ENCODE measurements around the gene TWF1.

The TWF1 gene

DNA sequence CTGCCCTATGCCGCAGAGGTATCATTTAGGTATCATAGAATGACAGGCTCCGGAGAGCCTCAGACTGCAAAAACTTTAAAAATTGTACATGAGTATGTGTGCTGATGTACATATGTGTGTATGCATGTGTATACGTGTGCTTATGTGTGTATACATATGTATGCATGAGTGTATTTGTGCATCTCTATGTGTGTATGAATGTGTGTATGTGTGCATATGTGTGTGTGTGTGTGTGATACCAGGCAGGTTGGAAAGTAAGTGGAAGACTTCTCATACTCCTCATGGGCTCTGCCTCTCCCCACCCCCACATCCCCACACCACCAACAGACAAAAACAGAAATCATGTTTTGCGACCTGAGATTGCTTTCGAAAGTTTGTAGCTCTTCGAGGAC, 29.1 kb upstream of the TWF1 start:
- Histone ChIP-seq H3K36me3 (ENCODE audit: control insufficient read depth, insufficient read depth, low read length) (no peaks in the 10 kb centered on the region), H3K9me3 (ENCODE audit: control insufficient read depth, insufficient read depth, low read depth, low read length) (no peaks in the 10 kb centered on the region), H3K27me3 (ENCODE audit: control insufficient read depth, insufficient read depth, low read length) (peaks cover 36% of the 10 kb centered on the region), H3K9ac (ENCODE audit: low read length) (peak overlapping the region; percentile 79), H3K4me3 (ENCODE audit: low read depth, low read length) (peak overlapping the region; percentile 85), H3K4me1 (ENCODE audit: control insufficient read depth, insufficient read depth, low read length) (0 out of 2 replicates have a peak, but pooled peaks cover 4% of the 10 kb centered on the region), H3K27ac (ENCODE audit: low read depth, low read length) (no peak overlapping the region)

GRCh38 chr12:43832463-43833168, 26.5 kb upstream of the TWF1 start:
- Histone ChIP-seq H3K36me3 (ENCODE audit: control insufficient read depth, insufficient read depth, low read length) (no peaks in the 10 kb centered on the region), H3K4me1 (ENCODE audit: control insufficient read depth, insufficient read depth, low read length) (0 out of 2 replicates have a peak, but pooled peaks cover 4% of the 10 kb centered on the region), H3K27me3 (ENCODE audit: control insufficient read depth, insufficient read depth, low read length) (peaks cover 36% of the 10 kb centered on the region), H3K27ac (ENCODE audit: low read depth, low read length) (no peak overlapping the region), H3K9me3 (ENCODE audit: control insufficient read depth, insufficient read depth, low read depth, low read length) (no peaks in the 10 kb centered on the region), H3K9ac (ENCODE audit: low read length) (no peak overlapping the region), H3K4me3 (ENCODE audit: low read depth, low read length) (no peak overlapping the region)

DNA sequence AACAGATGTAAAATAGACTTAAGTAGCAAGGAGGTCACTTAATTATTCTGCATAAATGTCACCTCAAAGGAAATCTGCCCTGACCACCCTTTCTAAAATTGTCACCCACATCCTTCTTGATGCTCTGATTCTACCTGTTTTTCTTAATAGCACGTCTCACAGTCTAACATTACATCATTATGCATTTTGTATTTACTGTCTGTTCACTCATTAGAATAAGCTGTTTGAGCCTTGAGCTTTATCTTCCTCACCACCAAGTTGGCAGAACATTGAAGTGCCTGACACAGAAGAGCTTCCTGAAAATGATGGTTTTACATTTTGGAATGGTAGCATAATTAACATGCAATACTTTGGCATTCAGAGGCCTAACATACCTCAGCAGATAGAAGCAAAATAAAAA, 21.0 kb upstream of the TWF1 start:
- H3K4me1 ChIP-seq (ENCODE audit: control insufficient read depth, insufficient read depth, low read length): peaks cover 7% of the 10 kb centered on the region; the same call in 1 of the 2 replicates
- H3K36me3 ChIP-seq (ENCODE audit: control insufficient read depth, insufficient read depth, low read length): no peaks in the 10 kb centered on the region
- no peak overlapping the region for H3K9ac ChIP-seq (ENCODE audit: low read length)
- H3K4me3 ChIP-seq (ENCODE audit: low read depth, low read length): no peak overlapping the region
- H3K27ac ChIP-seq (ENCODE audit: low read depth, low read length): no peak overlapping the region
- H3K9me3 ChIP-seq (ENCODE audit: control insufficient read depth, insufficient read depth, low read depth, low read length): no peaks in the 10 kb centered on the region
- no peaks in the 10 kb centered on the region for H3K27me3 ChIP-seq (ENCODE audit: control insufficient read depth, insufficient read depth, low read length)

DNA sequence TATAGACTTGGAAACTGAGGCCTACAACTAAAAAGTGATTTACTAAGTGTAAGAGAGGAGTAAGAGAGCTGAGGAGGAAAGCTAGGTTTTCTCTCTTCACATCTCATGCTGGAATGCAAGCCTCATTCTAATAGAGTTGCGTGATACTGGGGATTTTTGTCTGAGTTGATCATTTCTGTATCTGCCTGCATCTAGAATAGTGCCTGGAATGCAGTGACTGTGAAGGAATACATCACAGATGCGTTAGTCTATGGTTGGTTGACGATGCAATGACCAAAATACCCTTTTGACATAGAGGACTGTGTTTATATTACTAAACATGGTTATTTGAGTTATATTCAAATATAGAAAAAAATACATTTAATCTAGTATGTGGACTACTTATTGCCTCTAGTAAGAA, 20.6 kb upstream of the TWF1 start:
- Histone ChIP-seq H3K9me3 (ENCODE audit: control insufficient read depth, insufficient read depth, low read depth, low read length) (no peaks in the 10 kb centered on the region), H3K9ac (ENCODE audit: low read length) (no peak overlapping the region), H3K36me3 (ENCODE audit: control insufficient read depth, insufficient read depth, low read length) (no peaks in the 10 kb centered on the region), H3K4me1 (ENCODE audit: control insufficient read depth, insufficient read depth, low read length) (peaks cover 7% of the 10 kb centered on the region; the same call in 1 of the 2 replicates), H3K27me3 (ENCODE audit: control insufficient read depth, insufficient read depth, low read length) (no peaks in the 10 kb centered on the region), H3K4me3 (ENCODE audit: low read depth, low read length) (no peak overlapping the region), H3K27ac (ENCODE audit: low read depth, low read length) (no peak overlapping the region)

GRCh38 chr12:43824207-43824775, 18.2 kb upstream of the TWF1 start:
- Histone ChIP-seq H3K4me3 (ENCODE audit: low read depth, low read length) (no peak overlapping the region), H3K27me3 (ENCODE audit: control insufficient read depth, insufficient read depth, low read length) (no peaks in the 10 kb centered on the region), H3K9ac (ENCODE audit: low read length) (no peak overlapping the region), H3K4me1 (ENCODE audit: control insufficient read depth, insufficient read depth, low read length) (peaks cover 7% of the 10 kb centered on the region; the same call in 1 of the 2 replicates), H3K27ac (ENCODE audit: low read depth, low read length) (no peak overlapping the region), H3K9me3 (ENCODE audit: control insufficient read depth, insufficient read depth, low read depth, low read length) (no peaks in the 10 kb centered on the region), H3K36me3 (ENCODE audit: control insufficient read depth, insufficient read depth, low read length) (no peaks in the 10 kb centered on the region)

DNA sequence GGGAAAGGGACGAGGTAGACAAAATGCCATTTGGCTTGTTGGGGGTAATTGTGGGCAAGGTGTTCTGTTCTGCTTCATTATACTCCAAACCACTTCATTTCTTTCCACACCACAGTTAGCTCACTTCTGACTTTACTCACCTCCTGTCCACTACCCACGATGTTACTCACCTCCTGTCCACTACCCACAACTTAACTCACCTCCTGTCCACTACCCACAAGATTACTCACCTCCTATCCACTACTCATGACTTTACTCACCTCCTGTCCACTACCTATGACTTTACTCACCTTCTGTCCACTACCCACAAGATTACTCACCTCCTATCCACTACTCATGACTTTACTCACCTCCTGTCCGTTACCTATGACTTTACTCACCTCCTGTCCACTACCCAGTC, 10.1 kb upstream of the TWF1 start:
- Histone ChIP-seq H3K9me3 (ENCODE audit: control insufficient read depth, insufficient read depth, low read depth, low read length) (no peaks in the 10 kb centered on the region), H3K36me3 (ENCODE audit: control insufficient read depth, insufficient read depth, low read length) (no peaks in the 10 kb centered on the region), H3K27me3 (ENCODE audit: control insufficient read depth, insufficient read depth, low read length) (no peaks in the 10 kb centered on the region), H3K9ac (ENCODE audit: low read length) (no peak overlapping the region), H3K4me1 (ENCODE audit: control insufficient read depth, insufficient read depth, low read length) (0 out of 2 replicates have a peak, but pooled peaks cover 4% of the 10 kb centered on the region), H3K4me3 (ENCODE audit: low read depth, low read length) (no peak overlapping the region), H3K27ac (ENCODE audit: low read depth, low read length) (no peak overlapping the region)

DNA sequence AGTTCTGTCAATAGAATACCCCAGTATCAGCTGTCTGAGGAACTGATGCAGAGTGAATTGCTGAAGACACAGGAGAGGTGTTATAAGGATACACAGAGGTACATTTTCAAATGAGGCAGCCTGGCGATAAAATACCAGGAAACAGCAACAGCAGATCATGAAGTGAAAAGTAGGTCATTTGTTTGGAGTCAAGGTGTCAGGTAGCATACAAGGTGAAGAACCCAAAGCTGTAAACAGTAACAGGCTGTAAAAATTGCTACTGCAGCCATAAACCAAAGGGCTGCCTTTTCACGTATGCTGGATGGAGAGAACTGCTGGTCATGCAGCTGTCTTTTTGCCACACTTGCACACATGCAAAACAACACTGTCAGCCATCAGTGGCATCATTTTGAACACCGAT, 9.3 kb upstream of the TWF1 start:
- no peak overlapping the region for H3K4me3 ChIP-seq (ENCODE audit: low read depth, low read length)
- H3K9ac ChIP-seq (ENCODE audit: low read length): no peak overlapping the region
- no peaks in the 10 kb centered on the region for H3K36me3 ChIP-seq (ENCODE audit: control insufficient read depth, insufficient read depth, low read length)
- no peaks in the 10 kb centered on the region for H3K9me3 ChIP-seq (ENCODE audit: control insufficient read depth, insufficient read depth, low read depth, low read length)
- no peak overlapping the region for H3K27ac ChIP-seq (ENCODE audit: low read depth, low read length)
- no peaks in the 10 kb centered on the region for H3K27me3 ChIP-seq (ENCODE audit: control insufficient read depth, insufficient read depth, low read length)
- 0 out of 2 replicates have a peak, but pooled peaks cover 4% of the 10 kb centered on the region for H3K4me1 ChIP-seq (ENCODE audit: control insufficient read depth, insufficient read depth, low read length)

DNA sequence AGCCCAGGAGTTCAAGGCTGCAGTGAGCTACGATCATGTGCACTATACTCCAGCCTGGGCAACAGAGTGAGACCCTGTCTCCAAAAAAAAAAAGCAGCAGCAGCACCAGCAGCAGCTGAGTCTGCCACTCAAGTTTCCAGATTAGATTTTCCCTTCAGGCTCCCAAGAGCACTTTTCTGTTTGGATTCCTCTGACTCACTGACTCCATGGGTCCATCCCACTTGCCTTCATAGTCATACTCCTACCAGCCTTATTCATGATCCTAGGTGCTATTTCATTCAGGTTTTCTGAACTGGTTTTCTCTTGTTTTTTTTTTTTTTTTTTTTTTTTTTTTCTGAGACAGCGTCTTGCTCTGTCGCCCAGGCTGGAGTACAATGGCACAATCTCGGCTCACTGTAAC, 6.8 kb upstream of the TWF1 start:
- Histone ChIP-seq H3K9me3 (ENCODE audit: control insufficient read depth, insufficient read depth, low read depth, low read length) (no peaks in the 10 kb centered on the region), H3K27ac (ENCODE audit: low read depth, low read length) (no peak overlapping the region), H3K27me3 (ENCODE audit: control insufficient read depth, insufficient read depth, low read length) (no peaks in the 10 kb centered on the region), H3K4me1 (ENCODE audit: control insufficient read depth, insufficient read depth, low read length) (0 out of 2 replicates have a peak, but pooled peaks cover 4% of the 10 kb centered on the region), H3K36me3 (ENCODE audit: control insufficient read depth, insufficient read depth, low read length) (no peaks in the 10 kb centered on the region), H3K4me3 (ENCODE audit: low read depth, low read length) (no peak overlapping the region), H3K9ac (ENCODE audit: low read length) (no peak overlapping the region)

DNA sequence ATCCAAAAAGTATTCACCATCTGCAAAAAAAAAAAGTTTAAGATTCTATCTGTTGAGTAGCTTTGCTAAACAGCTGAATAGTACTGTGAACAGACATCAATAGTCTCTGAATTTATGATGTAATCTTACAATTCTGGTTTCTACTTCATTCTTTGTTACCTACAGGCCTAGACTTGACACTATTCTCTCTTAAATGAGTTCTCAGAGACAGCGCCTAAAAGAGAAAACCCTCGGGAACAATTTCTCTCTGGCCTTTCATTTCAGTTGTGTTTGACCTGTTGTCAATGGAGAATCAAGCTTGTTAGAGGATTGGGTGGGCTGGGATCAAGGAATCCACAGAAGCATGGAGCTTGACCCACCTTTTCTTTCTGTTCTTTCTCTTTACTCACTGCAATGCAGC, 5.9 kb upstream of the TWF1 start:
- Histone ChIP-seq H3K27ac (ENCODE audit: low read depth, low read length) (no peak overlapping the region), H3K27me3 (ENCODE audit: control insufficient read depth, insufficient read depth, low read length) (no peaks in the 10 kb centered on the region), H3K36me3 (ENCODE audit: control insufficient read depth, insufficient read depth, low read length) (no peaks in the 10 kb centered on the region), H3K9ac (ENCODE audit: low read length) (no peak overlapping the region), H3K4me1 (ENCODE audit: control insufficient read depth, insufficient read depth, low read length) (peaks cover 4% of the 10 kb centered on the region; the same call in 1 of the 2 replicates), H3K9me3 (ENCODE audit: control insufficient read depth, insufficient read depth, low read depth, low read length) (no peaks in the 10 kb centered on the region), H3K4me3 (ENCODE audit: low read depth, low read length) (no peak overlapping the region)

- H3K4me1 ChIP-seq (ENCODE audit: control insufficient read depth, insufficient read depth, low read length): no peaks in the 10 kb centered on the region; the same call in 1 of the 2 replicates
- H3K4me3 ChIP-seq (ENCODE audit: low read depth, low read length): peak overlapping the region; percentile 100; the same call in 1 of the 2 replicates
- H3K27ac ChIP-seq (ENCODE audit: low read depth, low read length): no peak overlapping the region
- no peaks in the 10 kb centered on the region for H3K9me3 ChIP-seq (ENCODE audit: control insufficient read depth, insufficient read depth, low read depth, low read length)
- no peak overlapping the region for H3K9ac ChIP-seq (ENCODE audit: low read length)
- no peaks in the 10 kb centered on the region for H3K27me3 ChIP-seq (ENCODE audit: control insufficient read depth, insufficient read depth, low read length)
- peaks cover 18% of the 10 kb centered on the region for H3K36me3 ChIP-seq (ENCODE audit: control insufficient read depth, insufficient read depth, low read length)
These were observed 1.3 kb upstream of the TWF1 start for GRCh38 chr12:43807386-43807785.

DNA sequence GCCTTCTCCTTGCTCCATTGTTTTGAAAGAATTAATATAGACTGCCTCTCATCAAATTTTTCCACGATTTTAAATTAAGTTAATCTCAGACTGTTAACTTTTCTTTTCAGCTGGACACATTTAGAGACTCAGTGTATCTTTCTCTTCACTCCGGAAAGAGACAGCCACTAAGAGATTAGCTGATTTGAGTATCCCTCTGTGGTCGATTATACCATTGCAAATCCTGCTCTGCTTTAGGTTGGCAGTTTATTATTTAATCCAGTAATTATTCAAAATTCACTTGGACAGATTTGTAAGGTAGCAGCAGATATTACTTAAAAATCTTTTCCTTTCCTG, 588 bp upstream of the TWF1 start:
- no peaks in the 10 kb centered on the region for H3K9me3 ChIP-seq (ENCODE audit: control insufficient read depth, insufficient read depth, low read depth, low read length)
- peak overlapping the region; percentile 87 for H3K9ac ChIP-seq (ENCODE audit: low read length)
- peak overlapping the region; percentile 100 for H3K4me3 ChIP-seq (ENCODE audit: low read depth, low read length)
- H3K27me3 ChIP-seq (ENCODE audit: control insufficient read depth, insufficient read depth, low read length): no peaks in the 10 kb centered on the region
- H3K27ac ChIP-seq (ENCODE audit: low read depth, low read length): peak overlapping the region; percentile 93; the same call in 1 of the 2 replicates
- no peaks in the 10 kb centered on the region; the same call in 1 of the 2 replicates for H3K4me1 ChIP-seq (ENCODE audit: control insufficient read depth, insufficient read depth, low read length)
- peaks cover 23% of the 10 kb centered on the region for H3K36me3 ChIP-seq (ENCODE audit: control insufficient read depth, insufficient read depth, low read length)

Measured in HUES6 (cell line).